Astrocyte (in vitro differentiated cells and primary cell): Measurements from ENCODE around the gene SLC7A8. TPM values are rescaled to one million over a fixed set of nuclear protein-coding genes. Genes with fewer than 3 reads are reported as not detected.

Source experiments
- DNase-seq: peaks from one replicate; pipeline ENCODE4 v3.0.0-alpha.2; 2010; ENCODE audit warnings: low read depth
- FAIRE-seq: peaks from 2 replicates; lab custom pipeline; 2011; peaks lifted over from hg19 to GRCh38; lab: Jason Lieb, UNC
- H2AFZ ChIP-seq: 2 replicates; pipeline ENCODE4 v1.6.0; 2012; ENCODE audit warnings: low read depth, low read length, inconsistent platforms
- H3K27ac ChIP-seq: 2 replicates; pipeline ENCODE4 v1.5.1; 2011; ENCODE audit warnings: low read depth, low read length, inconsistent platforms
- H3K27me3 ChIP-seq: 2 replicates; pipeline ENCODE4 v1.6.0; 2011; ENCODE audit warnings: low read length, inconsistent platforms; ENCODE audit not compliant: insufficient read depth
- H3K36me3 ChIP-seq: 2 replicates; pipeline ENCODE4 v1.5.1; 2011; ENCODE audit warnings: low read length, inconsistent platforms; ENCODE audit not compliant: insufficient read depth
- H3K4me1 ChIP-seq: 2 replicates; pipeline ENCODE4 v1.5.1; 2011; ENCODE audit warnings: low read length, inconsistent platforms; ENCODE audit not compliant: insufficient read depth
- H3K4me2 ChIP-seq: 2 replicates; pipeline ENCODE4 v1.6.0; 2012; ENCODE audit warnings: low read length, inconsistent platforms
- H3K4me3 ChIP-seq: 2 replicates; pipeline ENCODE4 v1.5.1; 2011; ENCODE audit warnings: low read depth, mild to moderate bottlenecking, low read length, inconsistent platforms; ENCODE audit not compliant: insufficient read depth
- H3K79me2 ChIP-seq: 2 replicates; pipeline ENCODE4 v1.6.0; 2012; ENCODE audit warnings: mild to moderate bottlenecking, low read length, inconsistent platforms; ENCODE audit not compliant: insufficient read depth
- H3K9ac ChIP-seq: 2 replicates; pipeline ENCODE4 v1.6.0; 2012; ENCODE audit warnings: mild to moderate bottlenecking, low read length, inconsistent platforms
- H3K9me3 ChIP-seq: 2 replicates; pipeline ENCODE4 v1.5.1; 2012; ENCODE audit warnings: low read depth, mild to moderate bottlenecking, low read length, inconsistent platforms; ENCODE audit not compliant: insufficient read depth
- H4K20me1 ChIP-seq: 2 replicates; pipeline ENCODE4 v1.6.0; 2012; ENCODE audit warnings: low read length, inconsistent platforms; ENCODE audit not compliant: insufficient read depth
- H3K27ac Mint-ChIP-seq: one replicate; pipeline ENCODE4 v1.8.0; 2021; ENCODE audit warnings: mild to moderate bottlenecking, mixed read lengths; ENCODE audit not compliant: unreplicated experiment
- H3K27me3 Mint-ChIP-seq: one replicate; pipeline ENCODE4 v1.8.0; 2021; ENCODE audit warnings: low read depth, mixed read lengths; ENCODE audit not compliant: unreplicated experiment
- H3K36me3 Mint-ChIP-seq: one replicate; pipeline ENCODE4 v1.8.0; 2021; ENCODE audit warnings: low read depth, mixed read lengths; ENCODE audit not compliant: unreplicated experiment
- H3K4me1 Mint-ChIP-seq: one replicate; pipeline ENCODE4 v1.8.0; 2021; ENCODE audit warnings: low read depth, mixed read lengths; ENCODE audit not compliant: unreplicated experiment
- H3K4me3 Mint-ChIP-seq: one replicate; pipeline ENCODE4 v1.8.0; 2021; ENCODE audit warnings: mild to moderate bottlenecking, moderate library complexity, mixed read lengths; ENCODE audit not compliant: unreplicated experiment
- H3K9me3 Mint-ChIP-seq: one replicate; pipeline ENCODE4 v1.8.0; 2021; ENCODE audit warnings: mild to moderate bottlenecking, mixed read lengths; ENCODE audit not compliant: unreplicated experiment
- EZH2 ChIP-seq: IDR thresholded peaks from 2 replicates; pipeline ENCODE4 v1.6.1; 2012; ENCODE audit warnings: mild to moderate bottlenecking, low read length, inconsistent platforms; ENCODE audit not compliant: insufficient read depth
- total RNA-seq: library from RNA; stranded (reverse); gene quantifications from 2 replicates; pipeline ENCODE4 v1.2.1, GENCODE V29; 2021
- TF ChIP-seq, protein P1 (sequence below): IDR thresholded peaks from 2 replicates; pipeline ENCODE4 v1.5.1; 2011; ENCODE audit warnings: low read depth, mild to moderate bottlenecking, inconsistent platforms, low read length, moderate library complexity; ENCODE audit not compliant: insufficient read depth

Gene SLC7A8
- total RNA-seq, 1 donor from 2014 or later = 6.5 TPM

DNA sequence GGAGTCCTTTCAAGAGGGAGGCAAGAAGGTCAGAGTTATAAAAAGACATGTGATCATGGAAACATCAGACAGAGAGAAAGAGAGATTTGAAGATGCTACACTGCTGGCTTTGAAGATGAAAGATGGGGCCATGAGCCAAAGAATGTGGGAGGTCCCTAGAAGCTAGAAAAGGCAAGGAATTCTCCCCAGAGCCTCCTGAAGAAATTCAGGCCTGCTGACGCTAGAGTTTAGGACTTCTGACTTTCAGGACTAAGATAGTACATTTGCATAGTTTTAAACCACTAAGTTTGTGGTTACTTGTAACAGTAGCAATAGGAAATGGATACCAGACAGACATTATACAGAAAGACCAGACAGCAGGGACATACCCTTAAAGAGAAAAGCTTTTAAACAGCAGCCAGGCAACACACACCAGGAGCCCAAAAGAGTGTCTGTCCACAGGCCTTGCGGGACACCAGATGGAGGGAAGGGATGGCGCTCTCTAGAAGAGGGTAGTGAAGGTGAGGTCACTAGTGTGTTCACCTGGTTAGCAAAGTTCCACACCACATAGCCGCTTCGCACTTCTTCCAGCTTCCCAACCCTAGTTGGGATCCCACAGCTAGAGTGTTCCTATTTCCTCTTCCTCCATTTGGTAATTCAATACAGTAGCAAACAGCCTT, 34.7 kb downstream of the SLC7A8 start:
- H3K27me3 ChIP-seq = no peaks in the 10 kb centered on the region
- peaks cover 11% of the 10 kb centered on the region for H3K4me1 Mint-ChIP-seq
- H3K36me3 Mint-ChIP-seq = peaks cover 4% of the 10 kb centered on the region
- peaks cover 3% of the 10 kb centered on the region for H3K27me3 Mint-ChIP-seq
- H3K4me1 ChIP-seq = no peaks in the 10 kb centered on the region
- no peak overlapping the region for H2AFZ ChIP-seq
- no peaks in the 10 kb centered on the region for H3K36me3 ChIP-seq
- H3K4me2 ChIP-seq = no peak overlapping the region
- H3K4me3 ChIP-seq = no peak overlapping the region
- H3K4me3 Mint-ChIP-seq = no peak overlapping the region
- H3K27ac Mint-ChIP-seq = no peak overlapping the region
- H3K79me2 ChIP-seq = no peaks in the 10 kb centered on the region
- peaks cover 10% of the 10 kb centered on the region for H3K9me3 Mint-ChIP-seq
- FAIRE-seq (no peak), DNase-seq (peak; percentile 27)
- H4K20me1 ChIP-seq = no peaks in the 10 kb centered on the region
- TF ChIP-seq, protein P1, sequence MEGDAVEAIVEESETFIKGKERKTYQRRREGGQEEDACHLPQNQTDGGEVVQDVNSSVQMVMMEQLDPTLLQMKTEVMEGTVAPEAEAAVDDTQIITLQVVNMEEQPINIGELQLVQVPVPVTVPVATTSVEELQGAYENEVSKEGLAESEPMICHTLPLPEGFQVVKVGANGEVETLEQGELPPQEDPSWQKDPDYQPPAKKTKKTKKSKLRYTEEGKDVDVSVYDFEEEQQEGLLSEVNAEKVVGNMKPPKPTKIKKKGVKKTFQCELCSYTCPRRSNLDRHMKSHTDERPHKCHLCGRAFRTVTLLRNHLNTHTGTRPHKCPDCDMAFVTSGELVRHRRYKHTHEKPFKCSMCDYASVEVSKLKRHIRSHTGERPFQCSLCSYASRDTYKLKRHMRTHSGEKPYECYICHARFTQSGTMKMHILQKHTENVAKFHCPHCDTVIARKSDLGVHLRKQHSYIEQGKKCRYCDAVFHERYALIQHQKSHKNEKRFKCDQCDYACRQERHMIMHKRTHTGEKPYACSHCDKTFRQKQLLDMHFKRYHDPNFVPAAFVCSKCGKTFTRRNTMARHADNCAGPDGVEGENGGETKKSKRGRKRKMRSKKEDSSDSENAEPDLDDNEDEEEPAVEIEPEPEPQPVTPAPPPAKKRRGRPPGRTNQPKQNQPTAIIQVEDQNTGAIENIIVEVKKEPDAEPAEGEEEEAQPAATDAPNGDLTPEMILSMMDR = no peak
- no peak for TF ChIP-seq EZH2
- H3K9me3 ChIP-seq = no peaks in the 10 kb centered on the region
- H3K27ac ChIP-seq = no peak overlapping the region
- no peak overlapping the region for H3K9ac ChIP-seq

DNA sequence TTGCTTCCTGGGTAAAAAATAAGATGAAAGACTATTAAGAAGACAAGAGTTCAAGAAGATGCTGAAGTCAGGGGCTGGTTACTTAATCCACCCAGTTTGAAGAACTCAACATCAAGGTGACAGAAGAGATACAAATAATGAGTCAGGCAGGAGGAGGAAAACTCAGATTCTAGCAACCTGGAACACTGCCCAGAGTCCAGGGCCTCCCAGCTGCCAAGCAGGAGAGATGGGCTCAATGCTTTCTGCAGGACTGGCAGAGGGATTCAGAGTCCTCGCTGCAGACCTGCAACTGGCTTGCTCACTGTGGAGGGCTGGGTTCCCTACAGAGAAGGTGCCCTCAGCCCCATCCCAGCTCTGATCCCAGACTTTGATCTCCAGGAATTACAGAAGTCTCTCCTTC, 35.8 kb downstream of the SLC7A8 start:
- Mint-ChIP-seq H3K9me3 (peaks cover 10% of the 10 kb centered on the region), H3K27ac (no peak overlapping the region), H3K4me3 (no peak overlapping the region), H3K36me3 (peaks cover 2% of the 10 kb centered on the region), H3K4me1 (peaks cover 9% of the 10 kb centered on the region), H3K27me3 (peaks cover 3% of the 10 kb centered on the region)
- Histone ChIP-seq H3K79me2 (no peaks in the 10 kb centered on the region), H3K27me3 (peaks cover 5% of the 10 kb centered on the region), H3K27ac (no peak overlapping the region), H3K9me3 (no peaks in the 10 kb centered on the region), H3K9ac (no peak overlapping the region), H4K20me1 (no peaks in the 10 kb centered on the region), H3K4me2 (no peak overlapping the region), H3K36me3 (no peaks in the 10 kb centered on the region), H2AFZ (no peak overlapping the region), H3K4me3 (no peak overlapping the region), H3K4me1 (no peaks in the 10 kb centered on the region)
- no peak for FAIRE-seq
- TF ChIP-seq, protein P1 = no peak
- TF ChIP-seq EZH2 = no peak
- DNase-seq = peak; percentile 37

DNA sequence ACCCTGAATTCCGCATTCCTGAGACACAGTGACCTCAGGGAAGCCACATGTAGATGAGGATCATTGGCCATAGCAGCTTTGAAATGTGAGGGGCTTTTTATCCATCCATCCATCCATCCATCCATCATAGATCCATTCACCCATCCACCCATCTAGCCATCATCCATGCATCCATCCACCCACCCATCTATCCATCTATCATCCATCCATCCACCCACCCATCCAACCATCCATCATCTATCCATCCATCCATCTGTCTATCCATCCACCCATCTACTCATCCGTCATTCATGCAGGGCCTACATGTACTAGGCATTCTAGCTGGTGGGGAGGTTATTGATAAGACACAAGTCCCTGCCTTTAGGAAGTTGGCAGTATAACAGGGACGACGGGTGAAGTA, 36.5 kb downstream of the SLC7A8 start:
- Histone ChIP-seq H3K27me3 (peaks cover 6% of the 10 kb centered on the region), H3K4me2 (no peak overlapping the region), H3K9ac (no peak overlapping the region), H3K4me3 (no peak overlapping the region), H2AFZ (no peak overlapping the region), H3K27ac (no peak overlapping the region), H3K4me1 (no peaks in the 10 kb centered on the region), H3K9me3 (no peaks in the 10 kb centered on the region), H3K79me2 (no peaks in the 10 kb centered on the region), H4K20me1 (no peaks in the 10 kb centered on the region), H3K36me3 (no peaks in the 10 kb centered on the region)
- peaks cover 3% of the 10 kb centered on the region for H3K27me3 Mint-ChIP-seq
- H3K4me1 Mint-ChIP-seq = peaks cover 11% of the 10 kb centered on the region
- H3K4me3 Mint-ChIP-seq = no peak overlapping the region
- DNase-seq (no peak), FAIRE-seq (no peak)
- TF ChIP-seq, protein P1 = no peak
- no peak for TF ChIP-seq EZH2
- peaks cover 2% of the 10 kb centered on the region for H3K36me3 Mint-ChIP-seq
- H3K9me3 Mint-ChIP-seq = peaks cover 10% of the 10 kb centered on the region
- no peak overlapping the region for H3K27ac Mint-ChIP-seq
